Fibroblast of skin of back (primary cell): ENCODE data around the gene NDUFV3.
"Not testable (repeated sequence)": the region's sequence is repeated elsewhere in the genome, so short reads cannot be mapped to it uniquely, and the experiment has no call there.

Source experiments
- DNase-seq: peaks from one replicate; pipeline ENCODE4 v3.0.0-alpha.2; 2013

Gene NDUFV3

DNA sequence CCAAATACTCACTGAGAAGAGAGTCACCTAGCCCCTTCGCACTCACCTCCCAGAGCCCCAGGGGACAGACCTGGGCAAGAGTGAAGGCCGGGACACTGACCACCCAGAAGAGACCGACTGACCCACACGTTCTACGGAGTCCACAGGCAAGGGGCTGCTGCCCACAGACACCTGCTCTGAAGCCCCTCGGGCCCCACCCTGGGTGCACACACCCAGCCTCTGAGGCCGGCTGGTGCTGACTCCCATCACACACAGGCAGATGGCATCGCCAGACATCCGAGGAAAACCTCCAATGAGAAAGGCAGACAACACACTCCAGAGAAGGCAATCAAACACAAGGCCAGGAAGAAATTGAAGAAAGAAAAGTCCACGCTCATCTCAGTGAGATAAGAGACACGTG is 35.9 kb upstream of the NDUFV3 start:
- no peak for DNase-seq

DNA sequence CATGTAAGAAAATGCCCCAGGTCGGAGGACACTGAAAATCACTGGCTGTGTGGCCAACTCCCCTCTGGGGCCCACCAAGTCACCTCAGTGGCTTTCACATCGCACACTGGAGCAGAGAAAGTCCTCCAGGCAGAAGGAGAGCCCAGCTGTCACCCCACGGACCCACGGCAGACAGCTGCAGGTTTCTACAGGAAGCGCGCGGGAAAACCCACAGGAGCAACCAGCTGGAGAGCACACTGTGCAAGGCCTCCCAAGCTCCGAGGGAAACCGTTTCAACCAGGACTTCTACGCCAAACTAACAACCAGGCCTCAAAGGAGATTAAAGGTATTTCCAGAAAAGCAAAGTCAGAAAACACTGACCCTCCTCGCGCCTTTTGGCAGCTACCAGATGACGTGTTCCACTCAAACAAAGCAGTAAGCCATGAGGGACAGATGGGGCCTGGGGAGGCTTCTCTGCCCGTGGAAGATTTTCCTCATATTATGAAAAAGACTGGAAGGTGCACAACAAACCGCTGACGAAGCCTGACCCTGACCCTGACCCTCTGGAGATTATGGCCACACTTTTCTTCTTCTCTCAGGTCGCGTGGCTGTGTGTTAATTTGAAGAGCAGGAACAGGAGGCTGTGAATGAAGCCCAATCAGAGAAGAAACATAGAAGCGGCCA is 34.8 kb upstream of the NDUFV3 start:
- DNase-seq = no peak

DNA sequence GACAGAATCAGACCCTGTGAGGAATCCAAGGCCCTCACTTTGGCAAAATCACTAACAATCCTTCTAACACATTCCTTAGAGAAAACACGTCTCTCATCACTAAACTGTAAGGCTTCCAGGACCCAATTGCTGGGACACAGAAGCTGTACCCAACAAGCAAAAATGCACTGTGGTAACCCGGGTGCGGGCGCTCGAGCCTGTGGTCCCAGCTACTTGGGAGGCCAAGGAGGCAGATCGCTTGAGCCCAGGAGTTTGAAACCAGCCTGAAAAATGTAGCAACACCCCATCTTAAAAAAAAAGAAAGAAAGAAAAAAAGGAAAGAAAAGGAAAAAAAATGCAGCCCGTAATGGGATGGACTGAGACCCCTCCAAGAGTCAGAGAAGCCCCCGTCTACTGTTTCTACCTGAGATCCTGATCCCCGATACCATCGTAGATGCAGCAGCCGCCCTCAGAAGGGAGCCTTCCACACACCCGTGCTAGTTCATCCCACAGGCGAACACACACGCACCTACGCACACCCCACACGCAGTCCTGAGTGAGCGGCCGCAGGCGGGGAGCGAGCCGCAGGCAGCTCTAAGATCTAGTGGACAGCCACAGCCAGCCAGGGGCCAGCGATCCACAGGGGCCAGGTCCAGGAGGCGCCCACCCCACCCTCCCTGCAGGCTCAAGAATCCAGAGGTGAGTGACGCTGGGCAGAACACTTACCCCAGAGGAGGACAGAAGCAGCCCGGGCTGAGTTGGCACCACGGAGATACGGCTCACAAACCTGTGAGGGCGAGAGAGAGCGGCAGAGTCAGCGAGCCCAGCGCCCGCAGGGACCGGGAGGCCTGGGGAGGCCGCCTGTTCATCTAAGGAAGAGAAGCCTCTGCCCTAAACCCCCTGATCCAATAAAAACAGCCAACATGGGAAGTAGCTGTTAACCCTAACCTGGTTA is 33.9 kb upstream of the NDUFV3 start:
- no peak for DNase-seq

DNA sequence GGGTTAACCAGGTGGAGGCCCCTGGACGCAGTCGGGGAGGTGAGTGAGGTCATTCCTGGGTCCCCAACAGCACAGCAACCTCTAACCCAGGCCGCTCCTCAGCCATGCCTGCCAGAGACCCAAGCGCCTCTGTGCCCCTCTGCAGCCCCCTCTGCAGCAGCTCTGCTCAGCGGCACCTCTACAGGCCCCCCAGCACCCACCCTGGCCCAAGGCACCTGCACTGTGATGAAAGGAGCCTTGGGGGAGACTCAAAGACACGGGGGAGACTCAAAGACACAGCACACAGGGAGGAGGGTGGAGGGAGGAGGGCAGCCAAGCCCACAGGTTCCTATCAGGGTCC is 33.2 kb upstream of the NDUFV3 start:
- DNase-seq = no peak

DNA sequence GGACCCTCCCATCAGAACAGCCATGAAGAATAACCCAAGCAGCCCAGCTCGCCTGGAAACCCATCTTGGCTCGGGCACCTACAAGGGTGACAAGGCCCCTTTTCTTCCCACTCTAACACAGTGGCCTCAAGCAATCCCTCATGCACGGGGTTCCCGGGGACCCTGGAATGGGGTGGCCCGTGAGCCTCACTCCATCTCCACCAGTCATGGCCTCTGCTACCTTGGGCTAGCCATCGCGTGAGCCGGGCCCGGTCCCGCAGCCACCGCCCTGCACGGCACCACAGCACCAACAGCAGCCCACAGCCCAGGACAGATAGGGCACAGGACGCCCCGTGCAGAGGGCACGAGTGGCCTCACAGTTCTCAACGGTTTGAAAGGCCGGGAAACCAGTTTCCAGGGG is 32.8 kb upstream of the NDUFV3 start:
- no peak for DNase-seq

DNA sequence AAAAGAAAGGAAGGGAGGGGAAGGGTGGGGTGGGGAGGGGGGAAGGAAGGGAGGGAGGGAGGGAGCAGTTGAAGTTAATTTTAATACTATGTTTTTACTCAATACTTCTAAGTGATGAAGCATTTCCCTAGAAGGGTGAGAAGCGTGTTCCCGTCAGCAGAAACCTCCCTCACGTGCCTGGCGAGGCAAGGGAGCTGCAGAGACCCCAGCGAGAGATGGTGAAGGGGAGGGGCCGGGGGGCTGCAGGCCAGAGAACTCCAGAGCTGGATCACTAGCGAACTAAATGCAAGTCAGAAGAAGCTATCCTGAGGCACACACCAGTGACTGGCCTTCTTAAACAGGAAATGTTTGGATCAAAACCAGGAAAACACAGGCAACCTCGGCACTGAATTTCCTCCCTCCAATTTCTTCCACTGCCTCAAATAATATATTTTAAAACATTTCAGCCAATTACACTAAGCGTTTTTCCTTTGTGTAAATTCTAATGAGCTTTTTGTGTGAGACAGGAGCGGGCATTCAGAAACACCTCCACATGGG is 31.7 kb upstream of the NDUFV3 start:
- DNase-seq = no peak

DNA sequence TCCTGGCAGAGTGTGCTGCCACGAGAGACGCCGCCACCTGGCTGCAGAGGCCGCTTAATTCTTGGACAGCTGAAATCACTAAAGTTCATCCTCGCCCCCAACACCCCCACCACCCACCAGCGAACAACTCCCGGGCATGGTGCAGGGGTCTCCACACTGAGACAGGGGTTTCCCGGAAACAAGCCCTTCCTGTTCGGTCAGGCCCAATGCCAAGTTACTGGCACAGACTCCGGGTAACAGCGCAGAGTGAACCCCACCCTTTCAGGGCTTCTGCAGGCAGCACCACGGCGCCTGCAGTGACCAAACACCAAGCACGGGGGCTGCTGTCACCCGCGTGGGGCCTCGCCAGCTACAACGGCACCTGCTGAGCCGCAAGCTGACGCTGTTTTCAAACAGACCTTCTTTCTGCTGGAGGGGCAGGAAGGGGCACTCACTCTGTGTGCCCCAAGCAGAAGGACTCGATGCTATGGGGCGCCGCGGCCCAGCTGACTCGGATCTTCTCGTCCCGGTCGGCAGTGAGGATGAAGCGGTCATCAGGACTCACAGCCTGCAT is 31.2 kb upstream of the NDUFV3 start:
- no peak for DNase-seq

DNA sequence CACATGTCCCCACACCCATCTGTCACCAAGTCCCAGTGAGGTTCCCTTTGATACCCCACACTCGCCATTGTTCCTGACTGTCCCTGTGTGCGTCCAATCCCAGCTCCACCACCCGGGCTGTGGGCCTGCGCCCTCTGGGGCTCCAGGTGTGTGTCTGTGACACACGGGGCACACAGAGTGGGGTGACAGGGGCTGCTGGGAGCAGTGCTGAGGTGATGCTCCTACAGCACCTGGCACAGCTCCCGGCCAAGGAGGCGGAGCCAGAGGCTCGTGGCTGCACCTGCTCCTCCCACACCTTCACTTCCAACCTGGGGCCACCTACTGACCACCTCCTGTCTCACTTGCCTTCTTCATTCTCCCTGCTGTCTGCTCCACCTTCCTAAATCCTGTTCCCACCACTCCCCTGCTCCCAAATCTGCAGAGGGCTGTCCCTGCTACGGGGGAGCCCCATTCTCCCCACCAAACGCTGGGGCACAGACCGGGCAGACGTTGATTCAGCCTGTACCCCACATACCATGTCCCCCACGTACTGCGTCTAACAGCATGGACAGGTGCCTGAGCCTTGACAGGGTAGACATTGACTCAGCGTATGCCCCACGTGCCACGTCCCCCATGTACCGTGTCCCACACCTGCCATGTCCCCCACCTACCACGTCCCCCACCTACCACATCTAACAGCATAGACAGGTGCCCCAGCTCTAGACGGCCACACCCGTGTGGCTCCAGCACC is 30.2 kb upstream of the NDUFV3 start:
- no peak for DNase-seq

DNA sequence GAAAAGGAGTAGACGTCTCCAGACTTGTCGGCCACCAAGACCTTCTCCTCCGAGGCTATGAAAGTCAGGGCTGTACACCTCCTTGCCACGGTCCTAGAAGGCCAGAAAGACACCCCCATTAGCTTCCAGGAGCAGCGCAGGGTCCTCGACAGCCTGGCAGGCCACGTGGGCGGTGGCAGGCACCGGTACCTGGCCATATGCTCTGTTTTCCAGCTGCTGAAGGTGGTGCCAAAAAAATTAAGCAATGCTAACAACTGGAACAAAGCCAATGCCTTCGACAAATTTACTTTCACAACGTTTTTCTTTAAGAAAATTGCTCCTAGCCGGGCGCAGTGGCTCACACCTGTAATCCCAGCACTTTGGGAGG is 29.6 kb upstream of the NDUFV3 start:
- no peak for DNase-seq

DNA sequence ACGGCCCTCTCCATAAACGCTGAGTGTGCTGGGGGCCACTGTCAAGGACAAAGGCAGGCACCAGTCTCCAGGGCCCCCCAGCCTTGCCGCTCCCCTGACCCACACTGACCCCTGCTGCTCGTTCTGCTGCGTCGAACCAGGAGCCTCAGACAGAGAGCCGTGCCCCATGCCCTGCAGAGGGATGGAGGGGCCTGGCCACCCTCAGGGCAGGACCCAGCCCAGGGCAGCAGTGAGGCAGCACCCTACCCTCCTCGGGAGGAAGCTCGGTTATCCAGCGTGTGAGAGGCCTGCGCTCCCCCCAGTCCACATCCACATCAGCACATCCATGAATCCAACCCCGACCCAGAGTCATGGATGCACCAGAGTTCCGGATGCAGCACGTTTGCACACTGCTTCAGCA is 28.8 kb upstream of the NDUFV3 start:
- no peak for DNase-seq

DNA sequence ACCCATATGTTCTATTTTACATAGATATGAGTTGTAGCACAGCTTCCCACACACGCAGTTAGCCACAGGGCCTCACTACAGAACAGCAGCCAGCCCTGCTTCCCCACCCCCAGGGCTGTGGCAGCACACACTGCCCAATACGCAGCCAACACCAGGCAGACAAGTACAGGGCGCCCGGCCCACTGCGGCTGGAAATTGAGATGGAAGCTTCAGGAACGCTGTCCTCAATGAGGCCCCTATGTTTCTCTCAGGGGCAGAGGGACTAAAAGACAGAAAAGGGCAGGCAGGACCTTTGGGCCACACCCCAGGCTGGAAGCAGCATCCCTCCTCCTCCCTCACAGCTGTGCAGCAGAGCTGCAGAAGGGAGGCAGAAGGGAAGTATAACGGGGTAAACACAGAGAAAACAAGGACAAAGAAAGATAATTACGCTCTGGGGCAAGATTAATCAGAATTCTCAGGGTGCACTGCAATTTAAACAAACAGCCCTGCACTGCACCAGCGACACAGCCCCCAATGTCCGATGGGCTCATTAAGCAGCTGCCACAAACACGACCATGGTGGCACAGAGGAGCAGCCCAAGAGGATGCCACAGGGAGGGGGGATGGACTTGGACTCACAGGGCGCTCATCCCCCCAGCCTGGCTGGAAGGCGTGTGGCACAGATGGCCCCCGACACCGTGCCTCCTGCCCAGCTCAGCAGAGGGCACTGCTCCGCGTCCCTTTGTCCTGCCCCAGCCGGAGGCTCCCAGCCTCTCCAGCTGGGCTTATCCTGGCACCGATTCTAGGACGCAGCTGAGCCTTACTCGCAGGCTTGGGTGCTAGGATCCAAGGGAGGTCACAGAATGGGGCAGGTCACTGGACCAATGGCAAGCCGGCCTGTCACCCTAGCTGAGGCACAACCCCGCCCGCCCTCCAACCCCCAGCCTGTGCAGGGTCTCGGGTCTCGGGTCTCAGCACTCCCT is 28.0 kb upstream of the NDUFV3 start:
- no peak for DNase-seq

DNA sequence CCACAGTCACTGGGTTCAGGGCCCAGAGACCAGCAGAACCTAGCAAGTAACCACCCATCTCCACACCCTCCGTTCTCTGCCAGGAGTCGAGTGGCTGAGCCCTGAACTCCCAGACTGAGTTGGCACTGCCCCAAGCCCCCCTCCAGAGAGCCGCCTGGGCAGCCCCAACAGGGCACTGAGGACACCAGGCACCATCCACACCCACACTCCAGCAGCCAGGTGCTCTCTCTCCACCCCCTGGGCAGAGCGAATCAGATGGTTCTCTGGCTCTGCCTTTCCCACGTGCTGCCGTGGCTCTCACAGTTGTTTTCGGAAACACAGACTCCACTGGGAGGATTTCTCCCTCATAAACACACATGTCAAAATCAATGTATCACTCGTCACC is 27.3 kb upstream of the NDUFV3 start:
- peak; percentile 4 for DNase-seq

DNA sequence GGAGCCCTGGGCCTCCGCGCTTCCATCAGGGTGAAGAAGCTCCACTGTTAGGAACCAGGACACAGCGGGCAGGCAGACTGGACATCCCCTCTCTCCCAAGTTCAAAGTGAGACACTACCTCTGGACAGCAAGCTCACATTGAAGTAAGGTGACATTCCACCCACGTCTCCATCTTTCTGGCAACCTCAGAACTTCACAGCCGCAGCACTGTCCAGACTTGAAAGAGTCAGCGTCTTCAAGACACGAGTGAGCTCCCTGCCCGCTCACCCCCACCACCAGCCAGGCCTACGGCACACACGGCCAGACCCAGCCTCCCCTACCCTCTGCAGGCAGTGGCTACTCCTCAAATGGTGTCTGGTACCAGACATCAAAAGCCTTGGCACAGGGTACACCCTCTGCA is 24.9 kb upstream of the NDUFV3 start:
- DNase-seq = no peak

DNA sequence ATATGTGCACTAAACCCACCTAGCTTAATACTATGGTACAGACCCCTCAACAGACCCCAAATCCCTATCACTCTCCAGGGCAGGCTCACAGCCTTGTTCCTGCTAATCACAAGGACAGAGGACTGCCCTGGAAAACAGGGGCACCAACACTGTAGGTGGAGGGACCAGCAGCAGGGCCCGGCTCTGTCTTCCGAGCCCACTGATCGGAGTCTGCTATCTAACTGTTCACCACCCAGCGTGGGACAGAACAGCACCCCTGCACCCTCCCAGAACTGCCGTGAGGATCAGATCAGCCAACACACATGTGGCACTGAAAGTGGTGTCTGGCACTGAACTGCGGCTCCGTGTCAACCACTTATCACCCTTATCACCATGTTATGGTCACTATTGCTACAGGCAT is 20.0 kb upstream of the NDUFV3 start:
- DNase-seq = no peak

DNA sequence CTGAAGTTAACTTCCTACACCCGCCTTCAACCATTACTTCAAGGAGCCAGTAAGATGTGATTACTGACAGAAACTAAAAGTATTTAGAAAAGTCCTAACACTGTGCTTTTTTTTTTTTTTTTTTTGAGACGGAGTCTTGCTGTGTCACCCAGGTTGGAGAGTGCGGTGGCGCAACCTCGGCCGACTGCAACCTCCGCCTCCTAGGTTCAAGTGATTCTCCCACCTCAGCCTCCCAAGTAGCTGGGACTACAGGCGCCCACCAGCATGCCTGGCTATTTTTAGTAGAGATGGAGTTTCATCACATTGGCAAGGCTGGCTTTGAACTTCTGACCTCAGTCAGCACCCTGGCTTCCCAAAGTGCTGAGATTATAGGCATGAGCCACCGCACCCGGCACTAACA is 17.3 kb upstream of the NDUFV3 start:
- DNase-seq = not testable (repeated sequence)

DNA sequence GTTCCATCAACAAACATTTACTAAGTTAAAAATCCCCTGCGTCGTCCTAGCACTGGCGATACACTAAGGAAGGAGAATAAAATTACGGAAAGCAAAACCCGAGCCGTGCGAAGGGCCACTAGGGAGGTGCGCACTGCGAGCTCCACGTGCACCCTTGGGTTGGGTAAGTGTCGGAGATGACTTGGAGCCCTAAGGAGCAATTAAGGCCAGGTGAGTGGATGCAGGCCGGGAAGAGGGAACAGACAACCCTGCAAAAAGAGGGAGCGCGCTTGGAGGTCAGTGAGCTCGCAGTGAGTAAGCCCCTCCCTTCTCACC is 14.5 kb upstream of the NDUFV3 start:
- DNase-seq = no peak

DNA sequence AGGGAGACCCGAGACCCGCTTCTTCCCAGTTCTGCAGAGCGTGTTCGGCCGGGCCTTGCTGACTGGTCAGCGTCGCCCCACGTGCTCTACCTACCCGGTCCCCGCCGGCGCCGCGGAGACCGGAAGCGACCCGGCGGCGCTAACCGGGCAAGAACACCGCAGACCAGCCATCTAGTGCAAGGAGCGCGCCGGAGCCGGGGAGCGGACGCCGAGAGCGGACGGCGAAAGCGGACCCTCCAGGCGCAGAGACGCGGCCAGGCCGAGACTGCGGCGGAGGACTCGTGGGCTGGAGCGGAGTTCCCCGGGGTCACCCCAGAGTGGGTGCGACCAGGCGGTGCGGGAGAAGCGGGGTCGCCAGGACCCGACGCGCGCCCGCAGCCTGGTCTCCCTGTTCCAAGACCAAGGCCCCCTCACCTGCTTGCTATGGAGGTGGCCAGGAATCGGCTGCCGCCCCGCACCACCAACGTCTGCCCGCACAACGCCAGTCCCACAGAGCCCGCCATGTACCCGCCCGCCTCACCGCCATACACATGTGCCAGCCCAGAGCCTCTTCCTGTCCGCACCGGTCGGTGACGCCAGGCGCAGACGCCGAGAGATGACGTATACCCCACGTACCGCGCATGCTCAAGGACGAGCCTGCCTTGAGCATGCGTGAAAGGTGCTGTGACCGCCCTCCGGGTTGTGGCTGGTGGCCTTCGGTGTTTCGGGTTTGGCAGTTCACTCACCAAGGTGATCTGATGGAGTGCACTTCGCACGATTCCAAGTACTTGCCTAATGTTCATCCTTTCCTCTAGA is 13.9 kb upstream of the NDUFV3 start, which contains the start of gene WDR4:
TSS of gene WDR4 (minus strand) at position 547 of the 795 bp plus-strand sequence. CDS start at position 503, 44 bp downstream.
- DNase-seq = peak; percentile 96

DNA sequence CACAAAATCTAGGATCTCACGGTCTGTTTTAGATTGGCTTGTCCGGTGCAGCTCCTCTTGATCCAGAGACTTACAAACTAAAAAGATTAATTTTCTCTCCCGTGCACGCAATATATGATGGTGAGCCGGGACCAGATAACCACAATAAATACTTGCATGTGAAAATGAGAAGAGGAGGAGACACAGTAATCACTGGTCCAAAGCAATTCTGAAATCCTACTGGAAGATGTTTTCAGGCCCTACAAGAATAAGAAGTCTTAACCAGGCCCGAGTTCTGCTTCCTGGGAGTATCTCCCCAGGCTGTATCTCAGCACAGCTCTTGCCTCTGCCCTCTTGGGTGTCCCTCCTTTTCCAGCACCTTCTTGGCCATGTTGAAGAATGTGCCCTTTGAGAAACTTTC is 12.8 kb upstream of the NDUFV3 start:
- DNase-seq = no peak

DNA sequence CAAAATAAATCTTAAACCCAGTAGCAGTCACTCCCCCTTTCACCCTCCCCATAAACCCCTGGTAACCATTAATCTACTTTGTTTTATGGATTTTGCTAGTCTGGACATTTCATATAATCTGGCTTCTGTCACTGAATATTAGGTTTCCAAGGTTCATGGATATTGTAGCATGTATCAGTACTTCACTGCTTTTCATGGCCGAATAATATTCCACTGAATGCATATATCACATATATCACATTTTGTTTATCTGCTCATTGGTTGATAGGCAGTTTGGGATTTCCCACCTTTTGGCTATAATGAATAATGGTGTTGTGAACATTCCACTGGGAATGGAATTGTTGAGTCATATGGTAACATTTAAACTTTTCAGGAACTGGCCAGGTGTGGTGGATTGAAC is 9.2 kb upstream of the NDUFV3 start:
- DNase-seq = no peak

DNA sequence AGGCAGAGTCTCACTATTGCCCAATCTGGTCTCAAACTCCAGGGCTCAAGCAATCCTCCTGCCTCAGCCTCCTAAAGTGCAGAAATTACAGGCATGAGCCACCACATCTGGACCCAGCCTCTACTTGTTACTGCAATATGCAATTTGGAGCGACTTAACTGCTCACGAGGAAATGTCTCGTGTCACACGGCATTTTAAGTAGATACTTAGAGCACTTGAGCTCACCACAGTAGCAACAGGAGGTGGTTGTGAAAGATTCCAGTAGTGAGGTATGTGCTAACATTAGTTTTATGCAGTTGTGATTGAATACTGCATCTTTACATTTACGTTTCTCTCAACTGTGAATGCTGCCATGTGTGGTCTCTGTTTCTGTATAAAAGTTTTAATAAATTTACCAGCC is 5.8 kb upstream of the NDUFV3 start:
- DNase-seq = no peak

DNA sequence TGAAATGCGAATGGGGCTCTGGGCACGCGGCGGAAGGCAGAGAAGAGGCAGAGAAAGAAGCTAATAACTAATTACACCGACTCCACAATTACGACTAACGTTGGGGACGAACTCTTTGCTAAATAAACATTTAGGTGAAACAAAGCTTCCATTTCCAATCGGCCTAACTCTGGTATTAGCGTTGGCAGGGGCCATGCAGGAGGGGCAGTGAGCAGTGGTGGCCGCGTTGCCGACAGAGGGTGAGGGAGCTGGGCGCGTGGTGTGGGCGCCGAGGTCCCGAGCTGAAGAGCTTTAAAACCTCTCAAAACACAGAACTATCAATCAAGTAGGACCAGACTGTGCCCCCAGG is 553 bp upstream of the NDUFV3 start:
- no peak for DNase-seq
